ENCODE results near the gene OLFML1. TPM values are rescaled to one million over a fixed set of nuclear protein-coding genes. Genes with fewer than 3 reads are reported as not detected.
"Not testable (repeated sequence)": the region's sequence is repeated elsewhere in the genome, so short reads cannot be mapped to it uniquely, and the experiment has no call there.

Gene OLFML1
- polyA plus RNA-seq, 10 donors = 47.5 to 79.7 (median 52.9) TPM

GRCh38 chr11:7508087-7508486 is 22.8 kb downstream of the OLFML1 start:
- no peak for DNase-seq

GRCh38 chr11:7509966-7510365 is 24.7 kb downstream of the OLFML1 start:
- DNase-seq = no peak

- DNase-seq = peak; percentile 67 to 83 (median 72)
Measured at GRCh38 chr11:7511401-7511800, 26.1 kb downstream of the OLFML1 start.

- DNase-seq = peak; percentile 60 to 73 (median 63)
Measured at GRCh38 chr11:7512525-7513233, 27.4 kb downstream of the OLFML1 start.

GRCh38 chr11:7513234-7514098 is 28.2 kb downstream of the OLFML1 start, which contains the start of gene PPFIBP2:
Gene PPFIBP2, plus strand, starts transcription at chr11:7513999. Its CDS starts 35,477 bp downstream, at chr11:7549476.
- DNase-seq = peak; percentile 66 to 93 (median 80)

- DNase-seq = peak in 2 of 3 donors; percentile 18 to 56
Measured at GRCh38 chr11:7514099-7514591, 28.8 kb downstream of the OLFML1 start.

GRCh38 chr11:7515447-7515886 is 30.2 kb downstream of the OLFML1 start:
- no peak for DNase-seq

GRCh38 chr11:7516475-7516874 is 31.2 kb downstream of the OLFML1 start:
- DNase-seq = no peak

- DNase-seq = not testable (repeated sequence)
Measured at GRCh38 chr11:7517743-7518142, 32.4 kb downstream of the OLFML1 start.

GRCh38 chr11:7518811-7519562 is 33.7 kb downstream of the OLFML1 start:
- no peak for DNase-seq

GRCh38 chr11:7520011-7520942 is 35.0 kb downstream of the OLFML1 start:
- DNase-seq = no peak

- no peak for DNase-seq
Measured at GRCh38 chr11:7520981-7521487, 35.7 kb downstream of the OLFML1 start.

- DNase-seq = no peak
Measured at GRCh38 chr11:7522121-7522520, 36.8 kb downstream of the OLFML1 start.

- DNase-seq = no peak
Measured at GRCh38 chr11:7522546-7522945, 37.2 kb downstream of the OLFML1 start.

GRCh38 chr11:7523416-7524210 is 38.3 kb downstream of the OLFML1 start:
- DNase-seq = peak in 2 of 3 donors; percentile 24 to 55

GRCh38 chr11:7524462-7525235 is 39.3 kb downstream of the OLFML1 start:
- no peak for DNase-seq

- no peak for DNase-seq
Measured at GRCh38 chr11:7525424-7525823, 40.1 kb downstream of the OLFML1 start.

- DNase-seq = no peak
Measured at GRCh38 chr11:7527029-7527428, 41.7 kb downstream of the OLFML1 start.
